ENCODE results near the gene RARB.

RARB gene

DNA sequence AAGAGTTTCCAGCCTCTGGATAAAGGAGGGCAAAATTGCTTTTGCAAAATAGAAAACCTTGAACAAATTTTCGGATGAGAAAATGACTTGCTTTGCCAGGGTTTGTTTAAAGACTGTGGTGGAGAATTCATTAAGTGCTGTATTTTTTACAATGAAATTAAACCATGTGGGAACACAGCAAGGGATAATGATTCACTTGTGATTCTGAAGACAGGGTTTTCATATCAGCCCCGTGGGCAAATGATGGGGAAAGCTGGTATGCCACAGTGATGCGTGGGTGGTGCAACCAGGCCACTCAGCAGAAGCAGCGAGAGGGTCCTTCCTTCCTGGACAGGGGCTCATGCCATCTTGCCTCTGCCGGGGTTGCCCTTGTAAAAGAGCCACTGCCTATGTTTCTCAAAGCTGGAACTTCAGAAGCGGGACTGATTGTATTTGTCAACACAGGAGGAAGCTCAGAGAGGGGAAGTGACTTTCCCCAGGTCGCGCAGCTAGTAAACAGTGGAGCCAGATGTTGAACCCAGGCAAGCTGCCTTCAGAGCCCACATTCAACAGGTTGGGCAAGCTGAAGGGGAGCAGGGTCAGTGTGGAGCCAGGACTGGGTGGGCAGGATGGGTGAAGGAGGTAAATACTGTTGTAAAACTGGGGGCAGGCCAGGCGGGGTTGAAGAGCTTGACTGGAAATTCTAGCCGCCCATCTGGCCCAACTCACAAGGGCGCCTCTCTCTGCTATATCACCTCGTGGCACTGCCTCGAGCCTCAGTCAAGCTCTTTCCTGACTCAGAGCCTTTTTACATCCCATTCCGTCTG is 157.5 kb downstream of the RARB start:
- no peak overlapping the region for H3K4me3 ChIP-seq (ENCODE audit: low read depth, low read length)
- no peak for DNase-seq (ENCODE audit: low read depth)
- TF ChIP-seq, protein P1, sequence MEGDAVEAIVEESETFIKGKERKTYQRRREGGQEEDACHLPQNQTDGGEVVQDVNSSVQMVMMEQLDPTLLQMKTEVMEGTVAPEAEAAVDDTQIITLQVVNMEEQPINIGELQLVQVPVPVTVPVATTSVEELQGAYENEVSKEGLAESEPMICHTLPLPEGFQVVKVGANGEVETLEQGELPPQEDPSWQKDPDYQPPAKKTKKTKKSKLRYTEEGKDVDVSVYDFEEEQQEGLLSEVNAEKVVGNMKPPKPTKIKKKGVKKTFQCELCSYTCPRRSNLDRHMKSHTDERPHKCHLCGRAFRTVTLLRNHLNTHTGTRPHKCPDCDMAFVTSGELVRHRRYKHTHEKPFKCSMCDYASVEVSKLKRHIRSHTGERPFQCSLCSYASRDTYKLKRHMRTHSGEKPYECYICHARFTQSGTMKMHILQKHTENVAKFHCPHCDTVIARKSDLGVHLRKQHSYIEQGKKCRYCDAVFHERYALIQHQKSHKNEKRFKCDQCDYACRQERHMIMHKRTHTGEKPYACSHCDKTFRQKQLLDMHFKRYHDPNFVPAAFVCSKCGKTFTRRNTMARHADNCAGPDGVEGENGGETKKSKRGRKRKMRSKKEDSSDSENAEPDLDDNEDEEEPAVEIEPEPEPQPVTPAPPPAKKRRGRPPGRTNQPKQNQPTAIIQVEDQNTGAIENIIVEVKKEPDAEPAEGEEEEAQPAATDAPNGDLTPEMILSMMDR (IDR thresholded peaks at IDR 0.05; ENCODE audit: insufficient read depth, low read depth, low read length, missing control alignments), result no peak

DNA sequence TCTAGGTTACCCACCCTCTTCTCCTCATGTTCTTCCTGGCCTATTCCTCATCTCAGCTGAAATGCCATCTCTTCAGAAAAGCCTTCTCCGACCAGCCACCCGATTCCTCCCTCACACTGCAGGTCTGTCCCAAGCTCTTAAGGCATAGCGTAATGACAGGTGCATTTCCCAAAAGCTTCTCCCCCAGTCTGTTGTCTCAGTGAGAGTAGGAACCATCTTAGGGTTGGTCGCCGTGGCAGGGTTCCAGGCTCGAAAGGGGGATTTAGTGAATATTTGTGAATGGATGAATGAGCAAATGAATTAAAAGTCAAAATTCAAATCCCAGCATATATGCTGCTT is 158.1 kb downstream of the RARB start:
- DNase-seq (ENCODE audit: low read depth), result no peak
- H3K4me3 ChIP-seq (ENCODE audit: low read depth, low read length), result no peak overlapping the region
- TF ChIP-seq, protein P1 (IDR thresholded peaks at IDR 0.05; ENCODE audit: insufficient read depth, low read depth, low read length, missing control alignments), result no peak

DNA sequence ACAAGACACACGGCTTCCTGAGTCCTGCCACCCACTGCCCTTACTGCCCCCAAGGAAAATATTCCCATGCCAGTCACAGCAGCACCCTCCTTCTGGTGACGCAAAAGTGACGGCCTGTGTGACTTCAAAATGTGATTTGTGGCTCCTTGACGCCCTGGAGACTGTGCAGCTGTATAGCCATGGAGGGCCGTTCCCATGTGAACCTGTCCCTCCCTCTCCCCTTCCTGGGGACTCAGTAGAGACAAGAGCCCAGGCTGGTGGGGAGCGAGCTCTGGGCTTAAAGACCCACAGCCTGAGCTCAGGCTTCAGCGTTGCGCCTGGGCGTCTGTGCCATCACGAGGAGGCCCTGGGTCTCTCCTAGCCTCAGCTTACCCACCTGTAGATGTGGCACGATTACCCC is 158.5 kb downstream of the RARB start:
- H3K4me3 ChIP-seq (ENCODE audit: low read depth, low read length), result no peak overlapping the region
- TF ChIP-seq, protein P1 (IDR thresholded peaks at IDR 0.05; ENCODE audit: insufficient read depth, low read depth, low read length, missing control alignments), result no peak
- DNase-seq (ENCODE audit: low read depth), result no peak

DNA sequence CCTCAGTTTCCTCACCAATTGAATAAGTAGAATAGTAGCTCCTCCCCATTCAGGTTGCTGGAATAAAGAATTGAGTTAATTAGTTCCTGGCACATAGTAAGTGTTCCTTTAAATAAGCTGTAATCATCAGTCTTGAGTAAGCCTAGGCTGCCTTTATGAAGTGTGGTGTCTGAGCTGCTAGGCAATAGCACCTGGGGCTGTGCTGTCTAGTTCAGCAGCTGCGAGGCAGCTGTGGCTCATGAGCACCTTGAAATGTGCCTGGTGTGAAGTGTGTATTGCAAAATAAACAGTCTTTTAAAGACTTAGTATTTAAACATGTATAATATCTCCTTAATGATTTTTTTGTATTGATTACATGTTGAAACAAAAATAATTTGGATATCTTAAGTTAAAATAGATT is 159.0 kb downstream of the RARB start:
- no peak overlapping the region for H3K4me3 ChIP-seq (ENCODE audit: low read depth, low read length)
- DNase-seq (ENCODE audit: low read depth), result no peak
- TF ChIP-seq, protein P1 (IDR thresholded peaks at IDR 0.05; ENCODE audit: insufficient read depth, low read depth, low read length, missing control alignments), result no peak

DNA sequence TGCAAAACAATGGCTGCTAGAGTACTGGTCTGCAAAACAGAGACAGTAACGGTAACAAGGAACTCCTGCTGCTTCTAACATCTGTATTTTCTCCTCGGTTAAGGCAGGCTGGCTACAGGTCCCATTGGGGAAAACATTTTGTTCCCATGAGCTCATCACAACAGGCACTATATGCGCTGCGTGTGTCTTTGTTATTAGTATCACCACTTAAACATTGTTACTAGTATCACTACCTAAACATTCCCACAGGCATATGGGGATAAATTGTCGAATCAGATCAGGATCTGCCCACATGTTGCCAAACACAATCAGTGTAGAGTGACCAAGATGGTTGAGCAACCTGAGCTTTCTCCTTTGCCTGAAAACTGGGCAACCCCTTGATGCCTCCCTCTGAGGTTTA is 159.5 kb downstream of the RARB start:
- H3K4me3 ChIP-seq (ENCODE audit: low read depth, low read length), result no peak overlapping the region
- TF ChIP-seq, protein P1 (IDR thresholded peaks at IDR 0.05; ENCODE audit: insufficient read depth, low read depth, low read length, missing control alignments), result no peak
- DNase-seq (ENCODE audit: low read depth), result no peak

DNA sequence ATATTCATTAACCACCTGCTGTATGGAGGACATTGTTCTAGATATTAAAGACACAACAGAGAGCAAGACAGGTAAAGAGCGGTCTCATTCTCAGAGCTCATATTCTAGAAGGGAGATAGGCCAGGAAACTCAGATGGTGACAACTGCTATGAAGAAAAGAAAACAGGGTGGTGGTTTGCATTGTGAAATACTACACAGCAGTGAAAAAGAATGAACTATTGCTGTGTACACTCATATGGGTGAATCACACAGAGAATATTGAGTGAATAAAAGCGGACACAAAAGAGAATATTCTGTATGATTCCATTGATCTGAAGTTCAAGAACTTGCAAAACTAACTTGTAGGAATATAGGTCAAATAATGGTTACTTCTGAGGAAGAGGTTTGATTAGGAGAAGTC is 159.9 kb downstream of the RARB start:
- DNase-seq (ENCODE audit: low read depth), result no peak
- TF ChIP-seq, protein P1 (IDR thresholded peaks at IDR 0.05; ENCODE audit: insufficient read depth, low read depth, low read length, missing control alignments), result no peak
- H3K4me3 ChIP-seq (ENCODE audit: low read depth, low read length), result no peak overlapping the region
